Lung (tissue), 12 donors: Measurements from ENCODE around the gene KMT2D. TPM values are rescaled to one million over a fixed set of nuclear protein-coding genes. Genes with fewer than 3 reads are reported as not detected.

ENCODE experiments used
- ATAC-seq: fragments of 200-7000 bp; cut with Tn5 transposase; one replicate; pipeline ENCODE4 v1.9.1; 2020; ENCODE audit warnings: moderate number of reproducible peaks; ENCODE audit not compliant: insufficient read depth, low FRiP score
- DNase-seq, 3 donors: peaks; one replicate each; pipeline ENCODE4 v3.0.0-alpha.2; 2013 to 2017
- H3K27ac ChIP-seq, 2 donors: one replicate each; pipeline ENCODE4 v1.5.1; 2013; ENCODE audit warnings: mild to moderate bottlenecking in 2 of 2, moderate library complexity in 2 of 2, control low read depth in 1 of 2, inconsistent platforms in 1 of 2, low read depth in 1 of 2, low read length in 1 of 2
- H3K27me3 ChIP-seq, 3 donors: one replicate each; pipeline ENCODE4 v1.5.1; 2013; ENCODE audit warnings: low read length in 2 of 3; ENCODE audit not compliant: control insufficient read depth in 3 of 3, insufficient read depth in 3 of 3
- H3K36me3 ChIP-seq, 4 donors: one replicate each; pipeline ENCODE4 v1.5.1; 2013; ENCODE audit warnings: low read length in 4 of 4, mild to moderate bottlenecking in 1 of 4, moderate library complexity in 1 of 4; ENCODE audit not compliant: control insufficient read depth in 4 of 4, insufficient read depth in 4 of 4
- H3K4me1 ChIP-seq, 5 donors: one replicate each; pipeline ENCODE4 v1.5.1; 2013; ENCODE audit warnings: low read length in 5 of 5, mild to moderate bottlenecking in 2 of 5, moderate library complexity in 1 of 5; ENCODE audit not compliant: control insufficient read depth in 5 of 5, insufficient read depth in 5 of 5
- H3K4me3 ChIP-seq: one replicate; pipeline ENCODE4 v1.5.1; 2013; ENCODE audit warnings: mild to moderate bottlenecking, control low read depth, moderate library complexity
- H3K9ac ChIP-seq, 2 donors: one replicate each; pipeline ENCODE4 v1.5.1; 2013; ENCODE audit warnings: low read length in 2 of 2, control low read depth in 1 of 2; ENCODE audit not compliant: insufficient read depth in 1 of 2
- H3K9me3 ChIP-seq, 4 donors: one replicate each; pipeline ENCODE4 v1.5.1; 2013; ENCODE audit warnings: low read length in 3 of 4, mild to moderate bottlenecking in 1 of 4, moderate library complexity in 1 of 4; ENCODE audit not compliant: control insufficient read depth in 4 of 4, insufficient read depth in 3 of 4
- CTCF ChIP-seq: IDR thresholded peaks from 2 replicates; pipeline ENCODE4 v1.5.1; 2012; ENCODE audit warnings: mild to moderate bottlenecking; ENCODE audit errors: control extremely low read depth, extremely low read depth
- WGBS, 2 donors: extraction: QIAGEN DNeasy Blood & Tissue Kit; methylation state at CpG; one replicate each; pipeline ENCODE4 v1.1.7; 2013; 5-methylcytosine and 5-hydroxymethylcytosine counted together
- polyA plus RNA-seq, 2 donors: library from polyadenylated mRNA; stranded (reverse); fragments of 200-250 nt; gene quantifications; one replicate each; pipeline ENCODE4 v1.2.1, GENCODE V29; 2013
- total RNA-seq, 2 donors: library from RNA; depleted of rRNA in 1 of 2; stranded (reverse); fragments of >200 nt in 1 of 2; gene quantifications; one replicate each; pipeline ENCODE4 v1.2.1, GENCODE V29; 2014 to 2021
- donor health status: control.
- donor health status: control.
- donor health status: Bipolar disorder and iron deficiency.
- donor health status: healthy.
- donor health status: DM: yes; HTN: yes; CAD: no.

KMT2D gene
- total and polyA plus RNA-seq, 4 donors = 27.6 to 115 (median 49.2) TPM

GRCh38 chr12:49079793-49080192 lies 19.2 kb upstream of the KMT2D start:
- 76 to 91% methylated on average over 1 of the region's 1 CpG for WGBS, 2 donors

GRCh38 chr12:49070971-49071370 lies 10.4 kb upstream of the KMT2D start:
- no peak overlapping the region for H3K27ac ChIP-seq
- H3K9me3 ChIP-seq = no peaks in the 10 kb centered on the region
- TF ChIP-seq CTCF = no peak
- no peak for DNase-seq
- no peak for ATAC-seq
- 94 to 96% methylated on average over 11 of the region's 11 CpGs for WGBS, 2 donors
- H3K36me3 ChIP-seq = no peaks in the 10 kb centered on the region
- no peaks in the 10 kb centered on the region for H3K27me3 ChIP-seq
- no peak overlapping the region for H3K4me3 ChIP-seq
- H3K9ac ChIP-seq = no peak overlapping the region
- H3K4me1 ChIP-seq = peaks cover 0 to 15% (median 3%) of the 10 kb centered on the region in 5 donors

More at GRCh38 chr12:49079793-49080192, 19.2 kb upstream of the KMT2D start:
- Histone ChIP-seq H3K27me3 (no peaks in the 10 kb centered on the region), H3K27ac (no peak overlapping the region), H3K9me3 (no peaks in the 10 kb centered on the region), H3K4me3 (no peak overlapping the region), H3K4me1 (no peaks in the 10 kb centered on the region), H3K36me3 (no peaks in the 10 kb centered on the region), H3K9ac (no peak overlapping the region)
- no peak for ATAC-seq
- no peak for DNase-seq
- TF ChIP-seq CTCF = no peak

GRCh38 chr12:49069507-49070346 lies 9.1 kb upstream of the KMT2D start, which contains the start of gene RHEBL1:
TSS of gene RHEBL1 (minus strand) at chr12:49069979. CDS start at chr12:49069785, 194 bp downstream.
- Histone ChIP-seq H3K27me3 (no peaks in the 10 kb centered on the region), H3K4me3 (peak within 1 kb of the TSS; percentile 75), H3K9ac (peak within 1 kb of the TSS; percentile 41 to 66), H3K4me1 (peaks cover 0 to 15% (median 3%) of the 10 kb centered on the region in 5 donors), H3K36me3 (no peaks in the 10 kb centered on the region), H3K27ac (peak within 1 kb of the TSS; percentile 71 to 89), H3K9me3 (no peaks in the 10 kb centered on the region)
- DNase-seq (peak; percentile 98), ATAC-seq (peak; percentile 100)
- WGBS, 2 donors = 0% methylated on average over 60 of the region's 60 CpGs
- no peak for TF ChIP-seq CTCF
